Endothelial cell of umbilical vein (primary cell): ENCODE results near the gene SYNJ1. TPM values are rescaled to one million over a fixed set of nuclear protein-coding genes. Genes with fewer than 3 reads are reported as not detected.

Experiments used
- BruUV-seq: library from RNA; stranded (reverse); fragments of 400-500 nt; replicated peaks from 2 replicates; lab custom pipeline; 2021; lab: Mats Ljungman, UMichigan
- CTCF ChIA-PET: fragments of 300-600, 350-600 bp; sonication (Branson Sonifier 250); formaldehyde crosslinking; loops from one replicate; lab custom pipeline; 2021; ENCODE audit warnings: antibody characterized with exemption, inconsistent platforms; lab: Charles Lee
- POLR2A ChIA-PET: fragments of 300-600, 350-600 bp; sonication (Branson Sonifier 250); formaldehyde crosslinking; loops from one replicate; lab custom pipeline; 2021; ENCODE audit warnings: antibody characterized with exemption, inconsistent platforms; lab: Charles Lee
- DNase-seq: peaks from one replicate; pipeline ENCODE4 v3.0.0-alpha.2; 2011; ENCODE audit warnings: low read depth, low spot score
- FAIRE-seq: peaks from 2 replicates; lab custom pipeline; 2011; peaks lifted over from hg19 to GRCh38; lab: Jason Lieb, UNC
- H2AFZ ChIP-seq: 2 replicates; pipeline ENCODE4 v1.6.0; 2012; ENCODE audit warnings: low read depth, low read length, control low read depth, inconsistent platforms
- H3K27ac ChIP-seq: 2 replicates; pipeline ENCODE4 v1.5.1; 2011; ENCODE audit warnings: low read depth, mild to moderate bottlenecking, control low read depth, low read length, moderate library complexity; ENCODE audit not compliant: insufficient read depth
- H3K27me3 ChIP-seq, 2 experiments: 2 replicates each; pipeline versions ENCODE4 v1.6.0 to v1.6.1; 2011; ENCODE audit warnings: low read length in 2 of 2, mixed read lengths in 1 of 2; ENCODE audit not compliant: control insufficient read depth in 2 of 2, insufficient read depth in 2 of 2
- H3K36me3 ChIP-seq, 2 experiments: 2 replicates in 1 of 2; 3 replicates in 1 of 2; pipeline ENCODE4 v1.5.1; 2011; ENCODE audit warnings: low read length in 2 of 2, mild to moderate bottlenecking in 1 of 2, moderate library complexity in 1 of 2; ENCODE audit not compliant: control insufficient read depth in 2 of 2, insufficient read depth in 2 of 2; ENCODE audit errors: extremely low read depth in 1 of 2
- H3K4me1 ChIP-seq: 3 replicates; pipeline ENCODE4 v1.5.1; 2011; ENCODE audit warnings: mild to moderate bottlenecking, low read length; ENCODE audit not compliant: control insufficient read depth, insufficient read depth; ENCODE audit errors: extremely low read depth
- H3K4me2 ChIP-seq: 2 replicates; pipeline ENCODE4 v1.6.1; 2011; ENCODE audit warnings: low read length, control low read depth, mixed read lengths; ENCODE audit not compliant: insufficient read depth
- H3K4me3 ChIP-seq, 3 experiments: fragments of 200-600 bp in 1 of 3; sonication (generic), shearing (Covaris generic) in 1 of 3; replicated peaks in 1 of 3; 2 replicates each; pipeline ENCODE4 v1.5.1; 2011 to 2016; ENCODE audit warnings: control low read depth in 3 of 3, low read length in 3 of 3, mild to moderate bottlenecking in 2 of 3, inconsistent platforms in 1 of 3, low read depth in 1 of 3, moderate library complexity in 1 of 3; ENCODE audit not compliant: insufficient read depth in 1 of 3
- H3K79me2 ChIP-seq: 2 replicates; pipeline ENCODE4 v1.6.0; 2012; ENCODE audit warnings: low read length, inconsistent platforms; ENCODE audit not compliant: control insufficient read depth, insufficient read depth
- H3K9ac ChIP-seq: replicated peaks from 2 replicates; pipeline ENCODE3; 2011; ENCODE audit warnings: low read length, control low read depth; ENCODE audit not compliant: insufficient read depth; ENCODE audit errors: extremely low read depth
- H3K9me1 ChIP-seq: replicated peaks from 3 replicates; pipeline ENCODE4 v1.6.0; 2011; ENCODE audit warnings: mild to moderate bottlenecking, low read length; ENCODE audit not compliant: control insufficient read depth, insufficient read depth; ENCODE audit errors: extremely low read depth
- H3K9me3 ChIP-seq: replicated peaks from 2 replicates; pipeline ENCODE4 v1.5.1; 2012; ENCODE audit warnings: low read length, inconsistent platforms; ENCODE audit not compliant: control insufficient read depth, insufficient read depth
- H4K20me1 ChIP-seq: replicated peaks from 2 replicates; pipeline ENCODE3; 2011; ENCODE audit warnings: mild to moderate bottlenecking, low read length; ENCODE audit not compliant: control insufficient read depth, insufficient read depth; ENCODE audit errors: extremely low read depth
- EZH2 ChIP-seq: IDR thresholded peaks from 2 replicates; pipeline ENCODE4 v1.6.1; 2012; ENCODE audit warnings: borderline replicate concordance, low read depth, mild to moderate bottlenecking, moderate library complexity, low read length, inconsistent platforms; ENCODE audit not compliant: severe bottlenecking
- FOS ChIP-seq: IDR thresholded peaks from 2 replicates; pipeline ENCODE4 v1.6.1; 2011; ENCODE audit warnings: mild to moderate bottlenecking, low read length, moderate library complexity, borderline replicate concordance; ENCODE audit not compliant: insufficient read depth
- GATA2 ChIP-seq: IDR thresholded peaks from 2 replicates; pipeline ENCODE4 v1.7.0; 2011; ENCODE audit warnings: low read depth, mild to moderate bottlenecking, moderate library complexity, mixed read lengths, low read length; ENCODE audit not compliant: insufficient read length, insufficient read depth
- JUN ChIP-seq: IDR thresholded peaks from 2 replicates; pipeline ENCODE4 v1.6.1; 2011; ENCODE audit warnings: borderline replicate concordance, low read depth; ENCODE audit not compliant: insufficient read length, insufficient read depth
- MYC ChIP-seq: IDR thresholded peaks from one replicate; pipeline ENCODE4 v1.6.1; 2011; ENCODE audit warnings: mild to moderate bottlenecking, low read depth, low read length
- POLR2A ChIP-seq: IDR thresholded peaks from 2 replicates; pipeline ENCODE4 v1.6.1; 2012; ENCODE audit warnings: low read depth, mild to moderate bottlenecking, control low read depth, low read length
- POLR2AphosphoS5 ChIP-seq: IDR thresholded peaks from 2 replicates; pipeline ENCODE4 v1.6.1; 2012; ENCODE audit warnings: low read depth, mild to moderate bottlenecking, control low read depth, low read length, moderate library complexity; ENCODE audit not compliant: insufficient read depth
- dilution Hi-C: fragments of 300-500 bp; cut with MboI; formaldehyde crosslinking; loops from one replicate; pipeline ENCODE4 v1.15.0; 2019; ENCODE audit warnings: low sequenced_read_pairs; ENCODE audit not compliant: extremely low pct_ligation_motif_present
- intact Hi-C: fragments of 100-400 bp; cut with micrococcal nuclease; formaldehyde crosslinking; loops from one replicate; pipeline ENCODE4 v1.10.0; 2022
- polyA plus RNA-seq, 4 experiments: library from polyadenylated mRNA; depleted of rRNA in 3 of 4; stranded (reverse) in 3 of 4; unstranded in 1 of 4; fragments of >200 nt; gene quantifications; 2 replicates each; pipeline versions ENCODE4 v1.2.1 to v1.2.3, GENCODE V29; 2011 to 2012; ENCODE audit warnings: missing spikeins in 1 of 4
- total RNA-seq: library from RNA; stranded (reverse); gene quantifications from 2 replicates; pipeline ENCODE4 v1.2.3, GENCODE V29; 2021
- TF ChIP-seq, protein P1 (sequence below): IDR thresholded peaks from 2 replicates; pipeline ENCODE4 v1.6.1; 2011; ENCODE audit not compliant: insufficient read depth, insufficient read length
- TF ChIP-seq, protein P2 (sequence below), 2 donors: IDR thresholded peaks; 1 replicate in 1 of 2; 2 replicates in 1 of 2; pipeline ENCODE4 v1.5.1; 2011; ENCODE audit warnings: low read length in 2 of 2, mild to moderate bottlenecking in 2 of 2, moderate library complexity in 2 of 2, control low read depth in 1 of 2, inconsistent platforms in 1 of 2, low read depth in 1 of 2; ENCODE audit not compliant: insufficient read depth in 1 of 2; ENCODE audit errors: extremely low read depth in 1 of 2

Gene SYNJ1
- total and polyA plus RNA-seq, 2 donors (not counting 3 experiments of a cell fraction or from before 2014, with no cell fraction given), result 5.9 to 17.0 TPM

GRCh38 chr21:32733990-32734613 is 6.3 kb upstream of the SYNJ1 start:
- Histone ChIP-seq H3K79me2 (no peaks in the 10 kb centered on the region), H3K9me1 (no peaks in the 10 kb centered on the region), H3K4me1 (no peaks in the 10 kb centered on the region), H3K9ac (no peak overlapping the region), H3K27ac (no peak overlapping the region), H3K4me2 (no peak overlapping the region), H2AFZ (no peak overlapping the region), H3K36me3 (peaks cover 3 to 5% of the 10 kb centered on the region in 2 experiments), H4K20me1 (no peaks in the 10 kb centered on the region), H3K27me3 (no peaks in the 10 kb centered on the region), H3K9me3 (no peaks in the 10 kb centered on the region), H3K4me3 (no peak overlapping the region)
- dilution Hi-C loops (no loop called here), intact Hi-C loops (no loop called here)
- ChIA-PET POLR2A (no interaction called here), CTCF (no interaction called here)
- TF ChIP-seq GATA2 (no peak), EZH2 (no peak), FOS (no peak), MYC (no peak), POLR2A (no peak), POLR2AphosphoS5 (no peak), JUN (no peak)
- TF ChIP-seq, protein P1, sequence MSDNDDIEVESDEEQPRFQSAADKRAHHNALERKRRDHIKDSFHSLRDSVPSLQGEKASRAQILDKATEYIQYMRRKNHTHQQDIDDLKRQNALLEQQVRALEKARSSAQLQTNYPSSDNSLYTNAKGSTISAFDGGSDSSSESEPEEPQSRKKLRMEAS, result no peak
- TF ChIP-seq, protein P2, sequence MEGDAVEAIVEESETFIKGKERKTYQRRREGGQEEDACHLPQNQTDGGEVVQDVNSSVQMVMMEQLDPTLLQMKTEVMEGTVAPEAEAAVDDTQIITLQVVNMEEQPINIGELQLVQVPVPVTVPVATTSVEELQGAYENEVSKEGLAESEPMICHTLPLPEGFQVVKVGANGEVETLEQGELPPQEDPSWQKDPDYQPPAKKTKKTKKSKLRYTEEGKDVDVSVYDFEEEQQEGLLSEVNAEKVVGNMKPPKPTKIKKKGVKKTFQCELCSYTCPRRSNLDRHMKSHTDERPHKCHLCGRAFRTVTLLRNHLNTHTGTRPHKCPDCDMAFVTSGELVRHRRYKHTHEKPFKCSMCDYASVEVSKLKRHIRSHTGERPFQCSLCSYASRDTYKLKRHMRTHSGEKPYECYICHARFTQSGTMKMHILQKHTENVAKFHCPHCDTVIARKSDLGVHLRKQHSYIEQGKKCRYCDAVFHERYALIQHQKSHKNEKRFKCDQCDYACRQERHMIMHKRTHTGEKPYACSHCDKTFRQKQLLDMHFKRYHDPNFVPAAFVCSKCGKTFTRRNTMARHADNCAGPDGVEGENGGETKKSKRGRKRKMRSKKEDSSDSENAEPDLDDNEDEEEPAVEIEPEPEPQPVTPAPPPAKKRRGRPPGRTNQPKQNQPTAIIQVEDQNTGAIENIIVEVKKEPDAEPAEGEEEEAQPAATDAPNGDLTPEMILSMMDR (IDR thresholded peaks at IDR 0.05; ENCODE audit: extremely low read depth in 1 of 2, insufficient read depth in 1 of 2, low read depth in 1 of 2, low read length in 2 of 2), result no peak
- DNase-seq, result no peak
- no TSS peak for BruUV-seq
- FAIRE-seq, result no peak
